GM19328 (cell line): ENCODE results near the gene LHX4.

ENCODE experiments used
- ATAC-seq: cut with Tn5 transposase; IDR thresholded peaks from one replicate; pipeline ENCODE4 v1.9.1; 2021; ENCODE audit warnings: mild to moderate bottlenecking, moderate library complexity; ENCODE audit not compliant: unreplicated experiment

LHX4 gene

GRCh38 chr1:180224902-180225301 is 5.2 kb upstream of the LHX4 start:
- ATAC-seq = no peak

- no peak for ATAC-seq
These were observed 4.7 kb upstream of the LHX4 start for GRCh38 chr1:180225403-180225802.

- ATAC-seq = no peak
These were observed 2.0 kb upstream of the LHX4 start for GRCh38 chr1:180227861-180228647.

- ATAC-seq = no peak
These were observed 1.2 kb upstream of the LHX4 start for GRCh38 chr1:180228648-180229482.

GRCh38 chr1:180230416-180230790 is 339 bp downstream of the LHX4 start:
- no peak for ATAC-seq

GRCh38 chr1:180230791-180231505 is 884 bp downstream of the LHX4 start:
- ATAC-seq = no peak

- ATAC-seq = no peak
These were observed 1.4 kb downstream of the LHX4 start for GRCh38 chr1:180231506-180231921.

GRCh38 chr1:180231936-180232335 is 1.9 kb downstream of the LHX4 start:
- no peak for ATAC-seq

GRCh38 chr1:180232521-180233043 is 2.5 kb downstream of the LHX4 start:
- ATAC-seq = no peak

GRCh38 chr1:180233191-180234011 is 3.3 kb downstream of the LHX4 start:
- ATAC-seq = no peak

GRCh38 chr1:180234369-180235076 is 4.5 kb downstream of the LHX4 start:
- ATAC-seq = no peak

GRCh38 chr1:180235077-180235501 is 5.0 kb downstream of the LHX4 start:
- no peak for ATAC-seq

GRCh38 chr1:180235502-180236239 is 5.6 kb downstream of the LHX4 start:
- ATAC-seq = no peak

- no peak for ATAC-seq
These were observed 6.8 kb downstream of the LHX4 start for GRCh38 chr1:180236698-180237509.

GRCh38 chr1:180237869-180238476 is 7.9 kb downstream of the LHX4 start:
- ATAC-seq = no peak

- ATAC-seq = no peak
These were observed 8.6 kb downstream of the LHX4 start for GRCh38 chr1:180238675-180239074.

GRCh38 chr1:180239145-180240096 is 9.4 kb downstream of the LHX4 start:
- no peak for ATAC-seq
